HG03565 (cell line): ENCODE measurements around the gene NFILZ.

Experiments used
- ATAC-seq: cut with Tn5 transposase; IDR thresholded peaks from one replicate; pipeline ENCODE4 v1.9.1; 2021; ENCODE audit warnings: mild to moderate bottlenecking, moderate library complexity; ENCODE audit not compliant: unreplicated experiment

NFILZ gene

DNA sequence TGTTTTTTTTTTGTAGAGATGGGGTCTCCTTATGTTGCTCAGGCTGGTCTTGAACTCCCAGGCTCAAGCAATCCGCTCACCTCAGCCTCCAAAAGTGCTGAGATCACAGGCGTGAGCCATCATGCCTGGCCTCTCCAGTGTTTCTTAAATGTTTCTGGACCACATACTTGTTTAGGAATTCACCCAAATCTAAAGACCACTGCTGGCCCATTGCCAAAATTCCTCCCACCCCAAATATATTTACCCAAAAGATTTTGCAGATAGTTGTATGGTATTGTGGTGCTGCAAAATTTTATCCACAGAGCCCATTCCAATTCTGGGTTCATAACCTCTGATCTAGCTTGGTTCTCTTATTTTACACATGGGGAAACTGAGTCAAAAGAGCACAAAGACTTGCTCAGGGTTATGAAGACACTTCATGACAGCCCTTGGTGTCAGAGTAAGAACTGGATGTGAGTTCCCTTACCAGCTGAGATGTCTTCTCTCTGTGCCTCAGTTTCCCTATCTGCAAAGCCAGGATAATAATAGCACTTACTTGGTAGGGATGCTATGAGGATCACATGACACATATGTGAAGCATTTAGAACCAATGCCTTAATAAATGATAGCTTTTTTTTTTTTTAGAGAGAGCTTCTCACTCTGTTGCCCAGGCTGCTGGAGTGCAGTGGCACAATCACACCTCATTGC, 10.9 kb downstream of the NFILZ start:
- ATAC-seq, result no peak

DNA sequence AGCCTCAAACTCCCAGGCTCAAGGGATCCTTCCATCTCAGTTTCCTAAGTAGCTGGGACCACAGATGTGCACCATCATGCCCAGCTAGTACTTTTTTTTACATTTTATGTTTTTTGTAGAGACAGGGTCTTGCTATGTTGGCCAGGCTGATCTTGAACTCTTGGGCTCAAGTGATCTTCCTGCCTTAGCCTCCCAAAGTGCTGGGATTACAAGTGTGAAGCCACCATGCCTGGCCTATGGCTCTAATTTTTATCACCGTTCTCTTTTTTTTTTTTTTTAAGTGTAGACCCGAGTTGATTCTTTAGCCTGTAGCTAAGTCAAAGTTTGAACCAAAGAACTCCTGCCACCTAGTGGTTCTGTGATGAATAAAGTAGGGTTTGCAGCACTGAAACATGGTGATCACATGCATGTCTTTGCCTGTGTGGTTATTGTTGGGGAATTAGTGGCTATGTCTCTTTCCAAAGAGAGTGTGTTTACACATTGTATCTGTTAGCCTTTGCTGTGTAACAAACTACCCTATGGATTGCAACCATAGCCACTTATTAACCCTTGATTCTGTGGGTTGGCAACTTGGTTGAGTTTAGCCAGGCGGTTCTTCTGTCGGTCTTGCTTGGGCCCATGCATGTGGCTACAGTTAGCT, 11.6 kb downstream of the NFILZ start:
- ATAC-seq, result no peak

GRCh38 chr19:8642561-8642960, 12.1 kb downstream of the NFILZ start:
- ATAC-seq, result no peak

- no peak for ATAC-seq
Measured at GRCh38 chr19:8643860-8644653, 13.6 kb downstream of the NFILZ start.

DNA sequence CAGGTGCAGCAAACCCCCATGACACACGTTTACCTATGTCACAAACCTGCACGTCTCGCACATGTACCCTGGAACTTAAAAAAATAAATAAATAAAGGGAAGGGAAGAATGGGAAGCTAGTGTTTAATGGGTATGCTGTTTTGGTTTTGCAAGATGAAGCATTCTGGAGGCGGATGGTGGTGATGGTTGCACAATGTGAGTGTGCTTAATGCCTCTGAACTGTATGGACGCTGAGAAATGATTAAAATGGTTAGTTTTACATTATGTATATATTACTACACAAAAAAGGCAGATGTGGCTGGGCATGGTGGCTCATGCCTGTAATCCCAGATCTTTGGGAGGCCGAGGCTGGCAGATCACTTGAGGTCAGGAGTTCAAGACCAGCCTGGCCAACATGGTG, 17.8 kb downstream of the NFILZ start:
- ATAC-seq, result no peak

DNA sequence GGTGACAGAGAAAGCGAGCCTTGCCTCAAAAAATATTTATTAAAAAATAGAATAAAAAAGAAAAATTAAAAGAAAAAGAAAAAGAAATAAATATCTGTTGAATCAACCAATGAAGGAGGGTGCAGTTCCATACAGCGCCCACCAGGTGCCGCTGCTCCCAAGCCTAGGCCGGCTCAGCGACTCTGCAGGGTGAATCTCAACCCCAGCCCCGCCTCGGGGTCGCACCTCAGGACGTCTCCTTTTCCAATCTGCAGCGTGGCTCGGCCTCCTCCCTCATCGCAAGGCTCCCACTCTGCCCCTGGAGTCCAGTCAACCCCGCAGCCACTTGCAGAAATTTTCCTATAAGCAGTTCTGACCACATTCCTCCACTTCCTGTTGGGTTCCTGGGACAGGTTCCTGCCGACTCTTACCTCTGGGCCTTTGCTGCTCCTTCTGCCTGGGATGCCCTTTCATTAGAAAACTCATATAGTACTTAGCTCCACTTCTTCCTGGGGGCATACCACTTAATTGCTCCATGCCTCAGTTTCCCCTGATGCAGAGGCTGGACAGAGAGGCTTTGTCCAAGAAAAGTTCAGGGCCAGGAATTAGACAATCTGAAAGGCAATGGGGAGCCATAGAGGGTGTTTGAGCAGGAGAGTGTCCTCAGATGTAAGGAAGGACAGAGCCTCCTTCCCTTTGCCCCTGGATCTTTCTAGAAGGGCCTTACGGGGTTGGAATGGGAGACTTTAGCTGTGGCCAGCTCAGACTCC, 24.3 kb downstream of the NFILZ start:
- no peak for ATAC-seq

DNA sequence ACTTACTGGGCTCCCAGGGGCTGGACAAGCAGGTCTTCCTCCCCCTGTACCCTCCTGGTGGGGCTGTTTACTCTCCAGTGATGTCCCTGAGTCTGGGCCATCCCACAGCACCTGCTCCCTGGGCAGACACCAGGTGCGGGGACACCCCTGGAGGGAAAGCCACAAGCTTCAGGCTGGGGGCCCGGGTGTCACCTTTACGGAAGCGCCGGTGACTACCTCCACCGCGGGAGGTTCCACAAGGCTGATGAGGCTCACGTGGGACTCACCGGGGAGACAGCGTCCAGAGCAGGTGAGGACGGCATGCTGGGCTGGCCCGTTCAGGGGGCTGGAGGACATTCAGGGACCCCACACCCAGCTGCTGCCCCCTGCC, 24.9 kb downstream of the NFILZ start:
- no peak for ATAC-seq

GRCh38 chr19:8657869-8658268, 27.4 kb downstream of the NFILZ start:
- ATAC-seq, result no peak

DNA sequence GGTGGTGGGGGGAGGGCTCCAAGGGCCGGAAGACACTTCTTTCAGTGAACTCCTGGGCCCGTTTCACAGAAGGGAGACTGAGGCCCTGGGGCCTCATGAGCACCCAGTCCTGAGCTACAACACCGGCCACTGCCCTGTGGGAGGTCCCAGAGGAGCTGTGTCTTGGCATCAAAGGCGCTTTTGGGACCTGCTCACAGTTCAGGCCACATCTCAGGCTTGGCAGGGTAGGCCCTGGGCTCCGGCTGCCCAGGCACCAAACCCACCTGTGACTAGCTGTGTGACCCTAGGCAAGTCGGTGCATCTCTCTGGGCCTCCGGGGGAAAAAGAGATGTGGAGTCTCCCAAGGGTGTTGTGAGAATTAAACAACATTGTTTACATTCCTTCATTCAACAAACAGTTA, 29.5 kb downstream of the NFILZ start:
- ATAC-seq, result no peak

DNA sequence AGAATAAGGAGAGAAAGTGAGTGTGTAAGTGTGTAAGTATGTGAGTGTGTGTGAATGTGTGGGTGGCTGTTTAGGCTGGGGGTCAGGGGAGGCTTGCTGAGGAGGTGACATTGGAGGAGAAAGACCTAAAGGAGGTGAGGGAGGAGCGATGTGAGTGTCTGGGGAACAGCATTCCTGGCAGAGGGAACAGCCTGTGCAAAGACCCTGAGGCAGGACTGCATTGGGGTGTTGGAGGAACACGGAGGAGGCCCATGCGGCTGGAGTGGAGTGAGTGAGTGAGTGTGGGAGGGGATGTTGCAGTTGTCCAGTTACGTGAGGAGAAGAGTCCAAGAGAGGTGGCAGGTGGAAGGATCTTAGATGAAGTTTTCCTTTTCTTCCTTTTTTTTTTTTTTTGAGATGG, 31.8 kb downstream of the NFILZ start:
- ATAC-seq, result no peak

GRCh38 chr19:8663920-8664670, 33.7 kb downstream of the NFILZ start:
- no peak for ATAC-seq

DNA sequence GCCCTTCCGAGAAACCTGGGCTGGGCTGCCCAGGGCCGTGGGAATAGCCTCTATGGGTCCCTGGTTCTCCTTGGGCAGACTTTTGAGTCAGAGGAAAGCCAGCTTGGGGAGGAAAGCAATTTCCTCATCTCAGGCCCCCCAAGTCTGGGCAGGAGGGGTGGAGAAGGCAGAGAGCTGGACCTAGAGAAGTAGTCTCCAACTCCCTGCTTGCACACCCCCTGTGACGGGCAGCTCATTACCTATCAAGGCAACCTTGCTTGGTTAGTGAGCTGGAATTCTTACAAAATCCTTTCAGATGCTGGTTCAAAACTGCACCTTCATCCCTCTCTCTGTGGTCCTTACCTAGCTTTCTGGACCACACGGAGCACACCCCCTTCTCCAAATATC, 34.2 kb downstream of the NFILZ start:
- ATAC-seq, result no peak

DNA sequence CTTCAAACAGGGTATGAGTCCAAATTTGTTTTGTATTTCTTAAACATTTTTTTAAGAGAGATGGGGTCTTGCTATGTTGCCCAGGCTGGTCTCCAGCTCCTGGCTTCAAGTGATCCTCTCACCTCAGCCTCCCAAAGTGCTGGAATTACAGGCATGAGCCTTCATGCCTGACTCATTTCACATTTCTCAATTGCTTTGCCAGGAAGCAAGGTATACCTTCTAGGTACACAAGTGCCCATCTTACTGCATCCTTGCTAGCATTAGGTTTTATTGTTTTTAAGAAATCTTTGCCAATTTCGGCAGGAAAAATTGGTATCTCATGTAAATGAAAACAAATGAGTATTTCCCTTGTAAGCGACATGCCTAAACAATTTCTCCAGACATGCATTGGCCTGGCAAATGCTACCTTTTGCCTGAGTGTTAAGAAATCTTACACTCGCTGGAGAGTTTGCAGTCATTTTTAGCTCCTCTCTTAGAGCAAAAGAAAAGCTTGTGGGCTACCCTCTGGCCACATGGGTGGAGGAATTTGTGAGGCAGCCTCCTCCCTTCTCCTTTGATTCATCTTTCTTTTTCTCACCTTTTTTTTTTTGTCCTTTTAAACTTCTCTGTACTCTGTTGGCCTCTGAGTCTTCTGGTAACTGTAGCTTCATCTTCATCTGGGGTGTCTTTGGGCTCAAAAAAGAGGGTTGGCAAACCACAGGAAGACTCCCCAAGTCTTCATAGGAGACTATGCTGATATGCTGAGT, 35.2 kb downstream of the NFILZ start:
- ATAC-seq, result no peak

DNA sequence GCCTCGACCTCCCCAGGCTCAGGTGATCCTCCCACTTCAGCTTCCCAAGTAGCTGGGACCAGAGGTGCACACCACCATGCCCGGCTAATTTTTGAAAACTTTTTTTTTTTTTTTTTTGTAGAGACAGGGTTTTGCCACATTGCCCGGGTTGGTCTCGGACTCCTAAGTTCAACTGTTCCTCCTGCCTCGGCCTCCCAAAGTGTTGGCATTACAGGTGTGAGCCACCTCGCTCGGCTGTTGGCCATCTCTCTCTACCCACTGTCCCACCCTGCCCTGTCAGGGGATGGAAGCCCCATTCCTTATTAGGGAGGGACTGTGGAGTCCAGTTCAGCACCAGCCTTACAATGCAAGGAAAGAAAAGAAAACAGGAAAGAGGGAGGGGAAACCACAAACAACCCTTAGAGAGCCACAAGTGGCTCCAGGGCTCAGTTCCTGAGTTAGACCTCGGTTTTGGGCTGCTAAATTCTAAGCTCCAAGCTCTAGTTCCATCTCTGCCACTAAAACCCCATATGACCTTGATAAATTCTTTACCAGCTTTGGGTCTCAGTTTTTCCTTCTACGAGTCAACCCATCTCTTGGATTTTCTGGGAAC, 36.5 kb downstream of the NFILZ start:
- ATAC-seq, result no peak

- ATAC-seq, result no peak
Measured at GRCh38 chr19:8673276-8673891, 43.0 kb downstream of the NFILZ start.

- ATAC-seq, result no peak
Measured at GRCh38 chr19:8675066-8675465, 44.6 kb downstream of the NFILZ start.

DNA sequence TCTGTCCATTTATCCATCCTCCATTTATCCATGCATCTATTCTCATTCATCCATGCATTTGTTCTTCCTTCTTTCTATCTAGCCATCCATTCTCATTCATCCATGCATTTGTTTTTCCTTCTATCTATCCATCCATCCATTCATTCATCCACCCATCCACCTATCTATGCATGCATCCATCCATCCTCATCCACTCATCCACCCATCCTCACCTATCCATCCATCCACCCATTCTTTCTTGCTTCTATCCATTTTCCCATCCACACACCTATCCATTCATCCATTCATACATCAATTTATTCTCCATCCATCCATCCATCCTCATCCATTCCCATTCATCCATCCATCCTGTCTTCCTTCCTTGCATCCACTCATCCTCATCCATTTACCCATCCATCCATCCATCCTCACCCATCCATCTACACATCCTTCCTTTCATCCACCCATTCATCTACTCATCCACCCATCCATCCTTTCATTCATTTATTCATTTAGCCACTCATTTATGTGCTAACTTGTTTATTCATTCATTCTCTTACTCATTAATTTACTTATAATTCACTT, 47.9 kb downstream of the NFILZ start:
- ATAC-seq, result no peak
